Central memory CD8-positive, alpha-beta T cell (primary cell): ENCODE measurements around the gene SMIM17.

Experiments used
- ATAC-seq: fragments of 150-1000 bp; cut with Tn5 transposase; replicated peaks from 2 replicates; pipeline ENCODE4 v1.10.0; 2022; ENCODE audit warnings: mild to moderate bottlenecking, moderate FRiP score, moderate number of reproducible peaks; ENCODE audit not compliant: poor library complexity, severe bottlenecking; ENCODE audit errors: extremely low read depth
- DNase-seq, 2 donors: peaks; one replicate each; pipeline ENCODE4 v3.0.0; 2021; ENCODE audit warnings: low spot score in 2 of 2
- H3K27ac Mint-ChIP-seq: one replicate; pipeline ENCODE4 v1.8.0; 2022; ENCODE audit warnings: low read depth, mild to moderate bottlenecking, moderate library complexity, mixed read lengths
- H3K27me3 Mint-ChIP-seq: one replicate; pipeline ENCODE4 v1.8.0; 2022; ENCODE audit warnings: mixed read lengths
- H3K36me3 Mint-ChIP-seq: one replicate; pipeline ENCODE4 v1.8.0; 2022; ENCODE audit warnings: mild to moderate bottlenecking, moderate library complexity, mixed read lengths; ENCODE audit not compliant: insufficient read depth
- H3K4me1 Mint-ChIP-seq: one replicate; pipeline ENCODE4 v1.8.0; 2022; ENCODE audit warnings: mixed read lengths
- H3K4me3 Mint-ChIP-seq: one replicate; pipeline ENCODE4 v1.8.0; 2022; ENCODE audit warnings: mild to moderate bottlenecking, moderate library complexity, mixed read lengths
- H3K9me3 Mint-ChIP-seq: one replicate; pipeline ENCODE4 v1.8.0; 2022; ENCODE audit warnings: mixed read lengths

SMIM17 gene

DNA sequence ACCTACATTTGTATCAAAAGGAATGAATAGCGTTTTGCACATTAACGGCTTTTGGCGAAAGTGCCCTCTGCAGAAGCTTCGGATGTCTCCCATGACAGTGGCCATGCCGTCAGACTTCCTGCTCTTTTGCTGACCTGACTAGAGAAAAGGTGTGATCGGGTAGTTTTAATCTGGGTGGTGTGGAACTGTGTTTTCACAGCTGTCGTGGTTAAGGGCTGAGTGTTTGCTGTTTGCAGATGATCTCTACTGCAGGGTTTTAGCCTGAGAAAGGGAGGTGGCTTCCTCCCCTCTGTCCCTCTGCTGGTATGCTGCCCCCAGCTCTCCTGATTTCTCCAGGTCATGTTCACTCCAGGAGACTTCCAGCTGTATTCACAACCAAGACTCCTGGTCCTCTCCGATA is 25.4 kb upstream of the SMIM17 start:
- peaks cover 40% of the 10 kb centered on the region for H3K9me3 Mint-ChIP-seq
- H3K36me3 Mint-ChIP-seq = peaks cover 6% of the 10 kb centered on the region
- no peak overlapping the region for H3K27ac Mint-ChIP-seq
- H3K4me3 Mint-ChIP-seq = no peak overlapping the region
- peaks cover 7% of the 10 kb centered on the region for H3K4me1 Mint-ChIP-seq
- DNase-seq (no peak), ATAC-seq (no peak)
- H3K27me3 Mint-ChIP-seq = no peaks in the 10 kb centered on the region

DNA sequence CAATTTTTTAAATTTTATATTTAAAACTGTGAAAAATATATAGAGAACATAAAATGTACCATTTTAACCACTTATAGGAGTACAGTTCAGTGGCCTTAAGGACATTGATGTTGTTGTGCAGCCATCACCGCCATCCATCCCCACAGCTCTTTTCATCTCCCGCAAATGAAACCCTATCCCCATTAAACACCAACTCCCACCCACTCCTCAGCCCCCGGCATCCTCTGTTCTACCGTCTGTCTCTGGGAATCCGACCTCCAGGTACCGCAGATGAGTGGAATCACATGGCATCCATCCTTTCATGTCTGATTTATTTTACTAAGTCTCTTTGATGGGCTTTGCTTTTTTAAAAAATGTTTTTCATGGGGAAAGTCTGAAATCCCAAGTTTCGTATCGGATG is 23.8 kb upstream of the SMIM17 start:
- H3K27me3 Mint-ChIP-seq = no peaks in the 10 kb centered on the region
- H3K4me1 Mint-ChIP-seq = no peaks in the 10 kb centered on the region
- no peak overlapping the region for H3K27ac Mint-ChIP-seq
- DNase-seq = no peak
- H3K4me3 Mint-ChIP-seq = no peak overlapping the region
- H3K9me3 Mint-ChIP-seq = peaks cover 31% of the 10 kb centered on the region
- ATAC-seq = no peak
- H3K36me3 Mint-ChIP-seq = peaks cover 4% of the 10 kb centered on the region

DNA sequence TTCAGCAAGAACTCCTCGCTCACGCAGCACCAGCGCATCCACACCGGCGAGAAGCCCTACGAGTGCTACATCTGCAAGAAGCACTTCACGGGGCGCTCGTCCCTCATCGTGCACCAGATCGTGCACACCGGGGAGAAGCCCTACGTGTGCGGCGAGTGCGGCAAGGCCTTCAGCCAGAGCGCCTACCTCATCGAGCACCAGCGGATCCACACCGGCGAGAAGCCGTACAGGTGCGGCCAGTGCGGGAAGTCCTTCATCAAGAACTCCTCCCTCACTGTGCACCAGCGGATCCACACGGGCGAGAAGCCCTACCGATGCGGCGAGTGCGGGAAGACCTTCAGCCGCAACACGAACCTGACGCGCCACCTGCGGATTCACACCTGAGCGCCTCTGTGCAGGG is 20.6 kb upstream of the SMIM17 start:
- ATAC-seq = no peak
- Mint-ChIP-seq H3K27me3 (no peaks in the 10 kb centered on the region), H3K27ac (no peak overlapping the region), H3K9me3 (peaks cover 21% of the 10 kb centered on the region), H3K4me3 (no peak overlapping the region), H3K4me1 (no peaks in the 10 kb centered on the region), H3K36me3 (peaks cover 3% of the 10 kb centered on the region)
- no peak for DNase-seq

DNA sequence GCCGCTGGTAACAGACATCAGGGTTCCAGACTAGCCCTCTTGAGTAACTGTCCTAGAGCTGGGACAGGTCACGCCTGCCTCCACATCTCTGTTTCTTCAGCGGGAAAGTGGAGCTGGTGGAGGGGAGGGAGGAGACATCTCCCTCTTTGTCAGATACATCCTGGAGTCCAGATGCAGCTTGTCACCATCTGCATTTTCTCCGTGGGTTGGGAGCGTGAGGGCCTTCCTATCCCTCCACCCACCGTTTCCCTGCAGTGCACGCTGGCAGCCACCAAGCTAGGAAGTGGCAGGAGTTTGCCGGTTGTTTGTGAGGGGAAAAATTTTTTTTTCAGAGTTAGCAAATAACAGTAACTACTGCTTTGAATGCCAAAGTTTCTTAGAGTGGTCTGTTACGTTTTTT is 20.0 kb upstream of the SMIM17 start:
- Mint-ChIP-seq H3K4me3 (no peak overlapping the region), H3K4me1 (no peaks in the 10 kb centered on the region), H3K36me3 (peaks cover 2% of the 10 kb centered on the region), H3K27me3 (no peaks in the 10 kb centered on the region), H3K9me3 (peaks cover 21% of the 10 kb centered on the region), H3K27ac (no peak overlapping the region)
- ATAC-seq (no peak), DNase-seq (no peak)

DNA sequence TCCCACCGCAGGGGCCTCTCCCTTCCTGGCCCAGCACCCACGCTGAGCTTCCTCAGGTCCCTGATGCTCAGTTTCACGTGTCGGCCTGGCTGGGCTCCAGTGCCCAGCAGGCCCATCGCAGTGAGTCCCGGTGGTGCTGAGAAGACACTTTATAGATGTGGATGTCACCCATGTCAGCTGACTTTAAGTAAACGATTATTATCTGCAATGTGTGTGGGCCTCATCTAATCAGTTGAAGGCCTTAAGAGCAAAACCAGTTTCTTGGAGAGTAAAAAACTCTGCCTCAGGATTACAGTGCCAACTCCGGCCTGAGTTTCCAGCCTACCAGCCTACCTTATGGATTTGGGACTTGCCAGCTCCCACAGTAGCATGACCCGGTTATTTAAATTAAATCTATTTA is 17.3 kb upstream of the SMIM17 start:
- Mint-ChIP-seq H3K4me1 (no peaks in the 10 kb centered on the region), H3K36me3 (peaks cover 2% of the 10 kb centered on the region), H3K27ac (no peak overlapping the region), H3K4me3 (no peak overlapping the region), H3K9me3 (peaks cover 22% of the 10 kb centered on the region), H3K27me3 (no peaks in the 10 kb centered on the region)
- ATAC-seq = no peak
- DNase-seq = no peak

DNA sequence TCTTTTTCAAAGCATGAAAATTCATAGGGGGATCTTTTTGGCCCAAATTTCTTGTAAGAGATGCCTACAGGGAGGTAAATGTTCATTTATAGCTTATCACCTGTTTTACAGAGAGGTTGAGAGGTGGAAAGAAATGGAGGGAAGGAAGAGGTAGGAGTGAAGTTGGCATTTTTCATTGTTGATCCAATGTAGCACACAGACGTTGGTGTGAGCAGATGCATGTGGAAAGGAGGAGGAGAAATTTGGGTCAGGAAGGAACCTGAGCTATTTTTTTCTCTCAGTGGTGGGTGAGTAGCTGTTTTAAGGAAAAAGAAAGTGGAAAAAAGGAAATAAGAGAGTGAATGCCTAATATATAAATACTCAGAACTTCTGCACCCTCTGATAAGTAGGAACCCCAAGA is 9.9 kb upstream of the SMIM17 start:
- no peak for DNase-seq
- Mint-ChIP-seq H3K27me3 (no peaks in the 10 kb centered on the region), H3K27ac (no peak overlapping the region), H3K36me3 (peaks cover 2% of the 10 kb centered on the region), H3K4me3 (no peak overlapping the region), H3K4me1 (no peaks in the 10 kb centered on the region), H3K9me3 (peaks cover 34% of the 10 kb centered on the region)
- ATAC-seq = no peak

DNA sequence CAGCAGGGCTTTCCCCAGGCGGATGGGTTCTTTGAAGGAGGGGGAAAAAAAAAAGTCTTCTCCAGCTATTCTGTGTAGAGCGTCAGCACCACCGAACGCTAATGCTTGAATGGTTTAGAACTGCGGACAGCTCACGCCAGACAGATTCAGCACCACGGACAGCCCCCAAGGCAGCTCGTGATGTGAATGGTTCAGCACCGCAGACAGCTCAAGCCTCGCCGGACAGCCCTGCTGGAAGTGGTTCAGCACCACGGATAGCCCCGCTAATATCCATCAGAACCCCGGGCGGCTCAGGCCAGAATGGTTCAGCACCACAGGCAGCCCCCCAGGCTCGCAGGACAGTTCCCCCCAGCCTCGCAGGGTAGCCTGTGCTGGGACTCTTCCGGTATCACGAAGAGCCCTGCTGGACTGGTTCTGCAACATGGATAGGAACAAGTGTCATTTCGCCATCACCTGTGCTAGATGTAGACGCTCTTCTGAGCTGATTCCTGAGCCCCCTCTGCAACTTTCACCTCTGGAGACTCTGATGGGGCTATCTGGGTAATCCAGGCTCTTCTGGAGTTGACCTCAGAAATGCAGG is 4.9 kb upstream of the SMIM17 start:
- ATAC-seq = no peak
- H3K9me3 Mint-ChIP-seq = peaks cover 36% of the 10 kb centered on the region
- H3K27me3 Mint-ChIP-seq = no peaks in the 10 kb centered on the region
- H3K4me3 Mint-ChIP-seq = no peak overlapping the region
- H3K36me3 Mint-ChIP-seq = peaks cover 1% of the 10 kb centered on the region
- DNase-seq = no peak
- no peak overlapping the region for H3K27ac Mint-ChIP-seq
- no peaks in the 10 kb centered on the region for H3K4me1 Mint-ChIP-seq

DNA sequence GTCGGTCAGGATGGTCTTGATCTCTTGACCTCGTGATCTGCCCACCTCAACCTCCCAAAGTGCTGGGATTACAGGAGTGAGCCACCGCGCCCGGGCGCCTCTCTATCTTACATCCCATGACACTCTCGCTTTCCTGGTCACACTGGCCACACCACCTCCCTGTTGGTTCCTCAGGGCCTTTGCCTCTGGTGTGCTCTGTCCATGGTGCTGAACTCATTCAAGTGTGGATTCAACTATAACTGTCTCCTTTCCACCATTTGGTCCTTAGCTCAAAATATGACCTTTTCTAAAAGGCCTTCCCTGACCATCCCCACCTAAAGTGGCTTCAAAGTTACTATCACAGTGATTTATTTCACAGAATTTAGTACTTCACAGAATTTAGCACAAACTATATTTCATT is 3.7 kb upstream of the SMIM17 start:
- H3K36me3 Mint-ChIP-seq = peaks cover 1% of the 10 kb centered on the region
- ATAC-seq (no peak), DNase-seq (no peak)
- no peak overlapping the region for H3K4me3 Mint-ChIP-seq
- H3K9me3 Mint-ChIP-seq = peaks cover 30% of the 10 kb centered on the region
- peaks cover 7% of the 10 kb centered on the region for H3K27me3 Mint-ChIP-seq
- H3K4me1 Mint-ChIP-seq = no peaks in the 10 kb centered on the region
- H3K27ac Mint-ChIP-seq = no peak overlapping the region

DNA sequence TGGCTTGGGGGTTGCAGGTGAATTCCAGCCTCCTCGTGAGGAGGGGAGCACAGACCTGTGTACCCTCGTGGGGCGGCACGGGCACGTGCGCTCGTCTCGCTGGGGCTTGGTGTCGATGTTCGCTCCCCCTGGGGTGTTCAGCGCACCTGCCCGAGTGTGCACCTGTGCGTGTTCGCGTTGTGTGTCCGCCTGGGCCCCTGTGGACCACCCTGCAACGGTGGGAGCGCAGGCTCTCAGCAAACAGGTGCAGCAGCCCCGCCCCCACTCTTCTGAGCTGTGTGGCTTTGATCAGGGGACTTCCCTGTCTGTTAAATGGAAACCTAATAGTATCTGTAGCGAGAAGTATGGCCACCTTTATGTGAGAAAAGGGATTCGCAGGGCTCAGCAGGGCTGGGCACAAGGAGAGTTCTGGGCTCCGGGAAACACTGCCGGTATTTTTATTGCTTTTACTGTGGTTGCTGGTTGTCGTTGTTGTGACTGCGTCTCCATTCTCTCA is 549 bp downstream of the SMIM17 start:
- peaks cover 45% of the 10 kb centered on the region for H3K9me3 Mint-ChIP-seq
- no peaks in the 10 kb centered on the region for H3K36me3 Mint-ChIP-seq
- no peak for ATAC-seq
- H3K27ac Mint-ChIP-seq = no peak overlapping the region
- H3K27me3 Mint-ChIP-seq = peaks cover 10% of the 10 kb centered on the region
- no peak for DNase-seq
- no peak overlapping the region for H3K4me3 Mint-ChIP-seq
- H3K4me1 Mint-ChIP-seq = no peaks in the 10 kb centered on the region

DNA sequence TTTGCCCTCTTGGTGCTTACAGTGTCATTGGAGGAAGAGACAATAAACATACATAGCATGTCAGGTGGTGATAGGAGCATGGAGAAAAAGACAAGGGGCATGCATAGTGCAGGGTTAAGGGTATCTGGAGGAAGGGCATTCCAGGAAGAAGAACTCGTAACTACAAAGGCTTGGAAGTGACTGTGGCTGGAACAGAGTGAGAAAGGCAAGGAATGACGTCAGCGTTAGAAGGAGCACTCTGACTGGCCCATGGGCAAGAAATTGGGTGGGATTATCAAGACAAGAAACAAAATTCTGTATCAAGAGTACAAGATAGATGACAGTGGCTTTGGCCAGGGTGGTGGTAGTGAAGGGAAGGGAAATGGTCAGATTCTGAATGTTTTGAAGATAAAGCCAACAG is 11.2 kb downstream of the SMIM17 start:
- H3K27me3 Mint-ChIP-seq = no peaks in the 10 kb centered on the region
- H3K27ac Mint-ChIP-seq = no peak overlapping the region
- DNase-seq = no peak
- ATAC-seq = no peak
- peaks cover 2% of the 10 kb centered on the region for H3K36me3 Mint-ChIP-seq
- H3K4me1 Mint-ChIP-seq = no peaks in the 10 kb centered on the region
- no peak overlapping the region for H3K4me3 Mint-ChIP-seq
- H3K9me3 Mint-ChIP-seq = peaks cover 24% of the 10 kb centered on the region

DNA sequence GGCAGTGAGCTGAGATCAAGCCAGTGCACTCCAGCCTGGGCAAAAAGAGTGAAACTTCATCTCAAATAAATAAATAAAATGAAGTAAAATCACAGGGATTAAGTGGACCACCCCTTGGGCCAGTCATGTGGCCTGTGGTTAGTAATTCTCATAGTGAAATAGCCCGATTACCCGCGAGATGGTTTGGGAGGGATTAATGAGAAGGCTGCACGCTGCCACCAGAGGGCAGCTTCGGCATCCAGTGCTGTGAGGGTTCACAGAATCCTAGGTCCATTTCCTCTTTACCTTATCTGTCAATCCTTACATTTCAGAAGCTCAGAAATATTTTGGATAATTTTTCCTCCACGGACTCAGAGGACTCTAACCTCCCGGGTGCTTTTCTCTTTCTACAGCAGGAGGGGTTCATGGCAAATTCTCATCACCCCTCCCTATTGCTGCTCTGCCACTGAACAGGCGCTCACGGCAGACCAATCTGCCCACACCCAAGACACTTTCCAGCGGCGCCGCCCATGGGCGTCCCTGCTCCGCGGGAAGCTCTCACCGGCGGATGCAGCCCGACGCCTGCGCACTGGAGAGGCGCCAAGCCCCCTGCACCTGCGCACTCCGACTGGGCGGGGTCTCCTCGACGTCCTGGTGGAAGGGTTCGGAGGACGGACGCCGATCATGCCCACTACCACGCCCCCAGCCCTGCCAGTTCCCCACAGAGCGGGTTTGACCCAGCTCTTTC is 17.6 kb downstream of the SMIM17 start:
- no peak overlapping the region for H3K27ac Mint-ChIP-seq
- ATAC-seq (no peak), DNase-seq (no peak)
- H3K4me1 Mint-ChIP-seq = no peaks in the 10 kb centered on the region
- H3K36me3 Mint-ChIP-seq = peaks cover 1% of the 10 kb centered on the region
- H3K9me3 Mint-ChIP-seq = peaks cover 13% of the 10 kb centered on the region
- no peak overlapping the region for H3K4me3 Mint-ChIP-seq
- H3K27me3 Mint-ChIP-seq = no peaks in the 10 kb centered on the region

DNA sequence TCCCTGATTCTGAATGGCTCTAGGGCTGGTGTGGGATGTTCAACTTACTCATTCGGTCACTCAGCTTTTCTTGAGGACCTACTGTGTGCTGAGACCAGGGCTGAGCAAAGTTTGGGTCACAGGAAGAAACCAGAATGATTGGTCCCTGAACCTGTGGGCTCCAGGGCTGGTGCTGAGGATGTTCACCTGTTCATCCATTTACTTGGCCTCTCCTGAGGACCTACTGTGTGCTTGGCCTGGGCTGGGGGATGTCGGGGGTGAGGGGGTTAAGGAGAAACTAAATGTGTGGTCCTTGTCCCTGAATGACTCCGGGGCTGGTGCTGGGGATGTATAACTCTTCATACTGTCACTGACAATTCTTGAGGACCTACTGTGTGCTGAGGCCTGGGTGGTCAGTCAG is 18.3 kb downstream of the SMIM17 start:
- DNase-seq (no peak), ATAC-seq (no peak)
- no peak overlapping the region for H3K27ac Mint-ChIP-seq
- no peaks in the 10 kb centered on the region for H3K4me1 Mint-ChIP-seq
- H3K4me3 Mint-ChIP-seq = no peak overlapping the region
- H3K27me3 Mint-ChIP-seq = no peaks in the 10 kb centered on the region
- peaks cover 13% of the 10 kb centered on the region for H3K9me3 Mint-ChIP-seq
- H3K36me3 Mint-ChIP-seq = peaks cover 1% of the 10 kb centered on the region

DNA sequence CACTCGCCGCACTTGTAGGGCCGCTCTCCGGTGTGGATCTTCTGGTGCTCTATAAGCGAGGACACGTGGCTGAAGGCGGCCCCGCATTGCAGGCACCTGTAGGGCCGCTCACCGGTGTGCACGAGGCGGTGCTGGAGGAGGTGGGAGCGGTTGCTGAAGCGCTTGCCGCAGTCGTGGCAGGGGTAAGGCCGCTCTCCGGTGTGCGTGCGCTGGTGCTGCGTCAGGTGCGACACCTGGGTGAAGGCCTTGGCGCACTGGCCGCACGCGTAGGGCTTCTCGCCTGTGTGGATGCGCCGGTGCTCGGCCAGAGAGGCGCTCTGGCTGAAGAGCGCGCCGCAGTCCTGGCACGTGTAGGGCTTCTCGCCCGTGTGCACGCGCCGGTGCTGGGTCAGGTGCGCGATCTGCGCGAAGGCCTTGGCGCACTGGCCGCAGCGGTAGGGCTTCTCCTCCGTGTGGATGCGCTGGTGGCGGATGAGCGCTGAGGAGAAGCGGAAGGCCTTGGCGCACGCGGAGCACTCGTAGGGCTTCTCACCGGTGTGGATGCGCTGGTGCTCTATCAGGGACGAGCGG is 21.1 kb downstream of the SMIM17 start:
- no peak for DNase-seq
- Mint-ChIP-seq H3K27ac (no peak overlapping the region), H3K4me1 (no peaks in the 10 kb centered on the region), H3K9me3 (peaks cover 8% of the 10 kb centered on the region), H3K36me3 (peaks cover 1% of the 10 kb centered on the region), H3K4me3 (no peak overlapping the region), H3K27me3 (no peaks in the 10 kb centered on the region)
- ATAC-seq = no peak
